Fibroblast of lung (primary cell): Measurements from ENCODE around the gene PDCD1LG2.

Experiments used
- EZH2 ChIP-seq: IDR thresholded peaks from 2 replicates; pipeline ENCODE4 v1.5.1; 2012; ENCODE audit warnings: low read length, control low read depth, mild to moderate bottlenecking; ENCODE audit errors: missing control alignments
- TF ChIP-seq, protein P1 (sequence below), 2 donors: IDR thresholded peaks in 1 of 2; conservative IDR thresholded peaks in 1 of 2; 1 replicate in 1 of 2; 2 replicates in 1 of 2; pipeline ENCODE4 v1.5.1; 2011 to 2012; ENCODE audit warnings: low read length in 2 of 2, control low read depth in 1 of 2, inconsistent platforms in 1 of 2, low read depth in 1 of 2, mild to moderate bottlenecking in 1 of 2

DNA sequence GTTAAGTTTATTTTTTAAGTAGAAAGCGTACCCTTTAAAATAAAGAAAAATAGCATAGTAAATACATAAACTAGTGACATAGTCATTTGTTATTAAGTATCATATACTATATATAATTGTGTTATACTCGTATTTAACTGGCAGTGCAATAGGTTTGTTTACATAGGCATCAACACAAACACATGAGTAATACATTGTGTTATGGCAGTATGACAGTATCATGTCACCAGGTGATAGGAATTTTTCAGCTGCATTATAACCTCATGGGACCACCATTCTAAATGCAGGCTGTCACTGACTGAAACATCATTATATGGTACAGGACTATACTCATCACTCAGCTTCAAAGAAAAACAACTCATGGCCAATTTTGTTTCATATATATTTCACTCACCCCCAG lies 110.2 kb downstream of the PDCD1LG2 start:
- TF ChIP-seq, protein P1, sequence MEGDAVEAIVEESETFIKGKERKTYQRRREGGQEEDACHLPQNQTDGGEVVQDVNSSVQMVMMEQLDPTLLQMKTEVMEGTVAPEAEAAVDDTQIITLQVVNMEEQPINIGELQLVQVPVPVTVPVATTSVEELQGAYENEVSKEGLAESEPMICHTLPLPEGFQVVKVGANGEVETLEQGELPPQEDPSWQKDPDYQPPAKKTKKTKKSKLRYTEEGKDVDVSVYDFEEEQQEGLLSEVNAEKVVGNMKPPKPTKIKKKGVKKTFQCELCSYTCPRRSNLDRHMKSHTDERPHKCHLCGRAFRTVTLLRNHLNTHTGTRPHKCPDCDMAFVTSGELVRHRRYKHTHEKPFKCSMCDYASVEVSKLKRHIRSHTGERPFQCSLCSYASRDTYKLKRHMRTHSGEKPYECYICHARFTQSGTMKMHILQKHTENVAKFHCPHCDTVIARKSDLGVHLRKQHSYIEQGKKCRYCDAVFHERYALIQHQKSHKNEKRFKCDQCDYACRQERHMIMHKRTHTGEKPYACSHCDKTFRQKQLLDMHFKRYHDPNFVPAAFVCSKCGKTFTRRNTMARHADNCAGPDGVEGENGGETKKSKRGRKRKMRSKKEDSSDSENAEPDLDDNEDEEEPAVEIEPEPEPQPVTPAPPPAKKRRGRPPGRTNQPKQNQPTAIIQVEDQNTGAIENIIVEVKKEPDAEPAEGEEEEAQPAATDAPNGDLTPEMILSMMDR (conservative IDR thresholded peaks at IDR 0.05 in 1 of 2, IDR thresholded peaks at IDR 0.05 in 1 of 2; ENCODE audit: low read depth in 1 of 2, low read length in 2 of 2) = no peak
- no peak for TF ChIP-seq EZH2
